Epithelial cell of prostate (primary cell): Measurements from ENCODE around the gene AICDA.
"Not testable (repeated sequence)": the region's sequence is repeated elsewhere in the genome, so short reads cannot be mapped to it uniquely, and the experiment has no call there.

ENCODE experiments used
- DNase-seq: peaks from one replicate; pipeline ENCODE4 v3.0.0-alpha.2; 2011; ENCODE audit warnings: low read depth, low spot score
- H3K27ac ChIP-seq: fragments of 450-650 bp; 2 replicates; pipeline ENCODE4 v1.5.1; 2017; ENCODE audit warnings: mild to moderate bottlenecking

Gene AICDA

GRCh38 chr12:8612629-8613028 lies at the start of gene AICDA:
Gene AICDA (minus strand): TSS chr12:8612859. CDS start chr12:8612767, 92 bp downstream.
- no peak within 1 kb of the TSS for H3K27ac ChIP-seq
- no peak for DNase-seq

DNA sequence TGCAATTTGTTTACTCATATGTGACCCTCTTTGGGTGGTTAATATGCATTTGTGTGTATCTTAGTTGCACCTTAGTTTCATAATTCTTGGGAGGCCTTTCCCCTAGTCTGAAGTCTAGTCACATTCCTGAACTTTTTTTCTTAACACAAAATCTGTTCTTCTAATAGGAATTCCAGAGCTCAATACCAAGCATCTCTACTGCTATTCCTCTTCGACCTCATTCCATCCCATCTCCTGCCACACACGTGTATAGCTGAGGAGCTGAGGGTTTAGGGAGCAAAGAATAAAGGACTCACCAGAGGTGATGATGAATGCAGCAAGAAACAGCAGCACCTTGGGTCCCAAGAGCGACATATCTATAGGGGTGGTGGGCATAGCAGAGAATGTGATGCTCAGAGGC lies 49.1 kb upstream of the AICDA start:
- no peak for DNase-seq

DNA sequence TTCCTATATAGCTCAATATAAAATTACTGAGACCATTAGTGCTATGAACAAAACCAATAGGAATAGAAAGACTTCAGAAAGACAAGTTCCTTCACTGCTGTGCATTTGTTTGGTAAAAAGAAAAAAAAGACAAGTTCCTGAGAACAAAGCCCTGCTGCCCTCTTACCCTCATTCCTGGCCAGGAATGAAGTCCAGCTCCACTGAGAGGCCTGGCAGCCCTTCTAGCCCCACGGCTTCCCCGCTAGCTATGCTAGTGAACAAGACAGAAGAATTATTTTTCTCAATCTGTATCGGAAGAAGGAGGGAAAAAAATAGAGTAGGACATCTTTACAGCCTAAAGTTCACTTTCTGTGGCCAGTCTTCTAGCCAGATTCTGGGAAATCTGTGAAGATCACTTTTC lies 48.4 kb upstream of the AICDA start:
- DNase-seq: no peak
- H3K27ac ChIP-seq: no peak overlapping the region

More for the DNA sequence above, 49.1 kb upstream of the AICDA start:
- H3K27ac ChIP-seq: peak overlapping the region; percentile 75

GRCh38 chr12:8658346-8658745 lies 45.7 kb upstream of the AICDA start:
- peak overlapping the region; percentile 80 for H3K27ac ChIP-seq
- no peak for DNase-seq

DNA sequence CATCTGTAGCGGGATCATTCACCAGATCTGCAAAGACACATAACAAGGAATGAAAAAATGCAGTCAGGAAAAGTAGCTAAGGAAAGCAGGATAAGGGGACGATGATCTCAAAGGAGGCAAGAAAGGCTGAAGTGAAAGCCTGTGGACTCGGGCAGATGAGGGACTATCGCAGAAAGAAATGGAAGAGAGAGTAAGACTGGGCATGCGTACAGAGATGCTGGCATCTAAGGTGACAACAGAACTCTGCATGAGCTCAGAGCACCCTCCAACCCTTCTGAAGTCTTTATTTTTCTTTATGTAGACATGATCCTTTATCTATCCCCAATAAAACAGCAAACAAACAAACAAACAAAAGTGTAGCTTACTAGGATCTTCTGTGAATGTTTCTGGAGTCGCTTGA lies 42.8 kb upstream of the AICDA start:
- no peak for DNase-seq

DNA sequence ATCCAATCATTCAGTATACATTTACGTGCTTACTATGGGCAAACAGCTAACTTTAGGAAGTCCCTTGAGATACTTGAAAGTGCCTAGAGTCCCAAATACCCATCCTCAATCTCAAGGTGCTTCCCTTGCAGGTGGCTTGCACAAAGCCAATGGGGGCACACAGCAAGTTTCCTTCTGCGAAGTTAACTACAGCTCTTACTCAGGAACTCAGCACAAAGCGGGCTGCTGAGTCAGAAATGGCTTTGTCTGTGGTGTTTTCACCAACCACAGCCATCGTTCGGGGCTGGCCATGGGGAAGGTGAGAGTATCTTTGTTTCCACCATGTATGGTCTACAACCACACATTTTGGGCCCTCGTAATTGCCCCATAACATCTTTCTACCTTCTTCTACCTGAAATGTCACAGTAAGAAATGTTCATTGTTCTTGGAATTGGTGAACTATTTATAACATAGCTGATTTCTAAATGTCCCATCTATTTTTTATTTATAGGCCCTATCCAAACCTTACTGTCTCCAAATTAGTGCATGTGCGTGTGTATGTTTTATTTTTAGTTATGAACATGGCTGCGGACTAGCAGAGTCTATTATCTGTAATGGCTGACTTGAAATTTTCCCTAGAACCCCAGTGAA lies 36.0 kb upstream of the AICDA start:
- no peak for DNase-seq
- no peak overlapping the region for H3K27ac ChIP-seq

More for the DNA sequence above, 42.8 kb upstream of the AICDA start:
- H3K27ac ChIP-seq: no peak overlapping the region

- H3K27ac ChIP-seq: no peak overlapping the region
- no peak for DNase-seq
These were observed 35.3 kb upstream of the AICDA start for GRCh38 chr12:8647968-8648367.

DNA sequence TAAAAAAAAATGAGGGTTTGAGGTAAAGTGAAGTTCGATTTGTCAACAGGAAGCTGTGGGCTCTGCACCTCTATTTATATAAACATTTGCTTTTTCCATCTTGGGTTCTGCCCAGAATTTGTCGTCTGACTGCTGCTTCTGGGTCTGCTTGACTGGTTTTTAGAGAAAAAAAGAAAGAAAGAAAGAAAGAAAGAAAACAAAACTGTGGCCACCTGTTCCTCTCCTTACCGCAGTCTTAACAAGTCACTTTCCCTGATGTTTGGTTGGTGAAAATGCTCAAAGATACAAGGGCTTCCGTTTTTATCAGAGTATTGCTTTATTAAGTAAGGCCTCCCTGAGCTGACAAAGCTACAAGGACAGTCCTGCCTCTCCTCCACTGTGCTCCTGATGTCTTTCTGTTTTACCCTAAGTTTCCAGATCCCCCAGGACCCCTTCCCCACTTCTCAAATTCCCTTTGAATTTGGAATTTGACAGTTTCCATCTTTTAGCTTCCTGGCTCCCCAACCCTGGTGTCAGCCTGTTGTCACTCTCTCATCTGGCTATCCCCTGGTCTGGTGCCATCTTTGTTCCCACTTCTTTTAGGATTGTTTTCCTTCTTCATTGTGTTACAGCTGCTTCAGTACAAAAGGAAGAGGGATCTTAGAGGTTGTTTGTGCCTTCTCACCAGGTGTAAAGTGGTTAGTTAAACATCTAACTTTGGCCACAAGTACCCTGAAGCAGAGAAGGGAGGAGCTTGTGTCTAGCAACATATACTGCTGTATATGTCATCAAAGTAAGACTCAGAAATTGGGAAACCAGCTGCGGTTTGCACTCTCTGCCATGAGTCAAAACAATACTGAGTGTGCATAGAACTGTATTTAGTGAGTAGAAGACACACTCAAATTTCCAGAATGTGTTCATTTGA lies 31.9 kb upstream of the AICDA start:
- no peak overlapping the region for H3K27ac ChIP-seq
- no peak for DNase-seq

DNA sequence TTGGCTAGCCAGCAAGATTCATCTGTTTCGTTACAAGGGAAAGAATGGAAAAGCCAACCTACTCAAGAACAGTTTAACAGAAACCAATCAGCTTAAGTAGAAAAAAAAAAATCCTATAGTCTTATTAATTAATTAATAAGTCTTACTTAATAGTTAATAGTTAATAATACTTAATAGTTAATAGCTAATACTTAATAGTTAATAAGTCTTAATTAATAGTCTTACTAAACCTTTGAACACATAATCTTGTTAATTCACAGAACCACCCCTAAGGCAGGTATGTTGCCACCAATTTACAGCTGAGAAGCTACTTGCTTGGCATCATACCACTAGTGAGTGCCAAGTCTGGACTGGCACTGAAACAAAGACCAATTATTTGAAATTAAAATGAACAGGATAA lies 30.1 kb upstream of the AICDA start:
- H3K27ac ChIP-seq: no peak overlapping the region
- no peak for DNase-seq

- no peak for DNase-seq
- H3K27ac ChIP-seq: no peak overlapping the region
These were observed 27.3 kb upstream of the AICDA start for GRCh38 chr12:8639936-8640335.

DNA sequence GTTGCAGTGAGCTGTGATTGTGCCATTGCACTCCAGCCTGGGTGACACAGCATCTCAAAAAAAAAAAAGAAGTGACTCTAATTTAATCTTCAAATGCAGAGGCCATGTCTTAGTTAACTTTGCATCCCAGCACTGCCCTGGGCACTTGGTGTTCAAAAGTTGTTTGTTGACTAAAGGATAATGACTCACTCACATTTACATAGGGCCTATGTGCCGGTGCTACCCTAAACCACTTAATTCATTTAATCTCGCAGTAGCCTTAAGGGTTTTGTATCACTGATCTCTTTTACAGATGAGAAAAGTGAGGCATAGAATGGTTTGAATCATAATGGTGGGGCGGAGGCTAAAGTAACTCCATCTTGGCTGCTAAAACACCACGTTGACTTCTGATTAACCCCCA lies 26.3 kb upstream of the AICDA start:
- no peak overlapping the region for H3K27ac ChIP-seq
- no peak for DNase-seq

- H3K27ac ChIP-seq: no peak overlapping the region
- DNase-seq: no peak
These were observed 25.0 kb upstream of the AICDA start for GRCh38 chr12:8637666-8638065.

GRCh38 chr12:8637244-8637643 lies 24.6 kb upstream of the AICDA start:
- DNase-seq: no peak
- no peak overlapping the region for H3K27ac ChIP-seq

- peak overlapping the region; percentile 72 for H3K27ac ChIP-seq
- no peak for DNase-seq
These were observed 23.9 kb upstream of the AICDA start for GRCh38 chr12:8636581-8636980.

- DNase-seq: not testable (repeated sequence)
These were observed 23.3 kb upstream of the AICDA start for GRCh38 chr12:8636007-8636346.

DNA sequence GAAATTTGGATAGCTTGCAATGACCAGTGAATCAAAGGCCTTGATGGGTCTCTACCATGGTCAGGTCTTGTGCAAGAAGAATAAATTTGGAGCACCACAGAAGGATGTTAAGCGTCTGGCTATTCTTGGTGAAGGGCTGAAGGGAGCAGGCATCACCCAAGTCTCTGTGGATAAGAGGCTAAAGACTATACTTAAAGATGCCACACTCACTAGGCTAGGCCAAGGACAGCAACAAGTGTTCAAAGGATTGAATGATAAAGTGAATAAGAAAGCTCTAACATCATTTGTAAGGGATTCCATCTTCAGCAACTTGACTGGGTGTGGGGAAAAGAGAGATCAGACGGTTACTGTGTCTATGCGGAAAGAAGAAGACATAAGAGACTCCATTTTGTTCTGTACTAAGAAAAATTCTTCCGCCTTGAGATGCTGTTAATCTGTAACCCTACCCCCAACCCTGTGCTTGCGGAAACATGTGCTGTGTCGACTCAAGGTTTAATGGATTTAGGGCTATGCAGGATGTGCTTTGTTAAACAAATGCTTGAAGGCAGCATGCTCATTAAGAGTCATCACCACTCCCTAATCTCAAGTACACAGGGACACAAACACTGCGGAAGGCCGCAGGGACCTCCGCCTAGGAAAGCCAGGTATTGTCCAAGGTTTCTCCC lies 22.8 kb upstream of the AICDA start:
- not testable (repeated sequence) for DNase-seq
- H3K27ac ChIP-seq: peak overlapping the region; percentile 72

More at GRCh38 chr12:8636007-8636346, 23.3 kb upstream of the AICDA start:
- H3K27ac ChIP-seq: peak overlapping the region; percentile 72

GRCh38 chr12:8630131-8630530 lies 17.5 kb upstream of the AICDA start:
- no peak for DNase-seq
- no peak overlapping the region for H3K27ac ChIP-seq

DNA sequence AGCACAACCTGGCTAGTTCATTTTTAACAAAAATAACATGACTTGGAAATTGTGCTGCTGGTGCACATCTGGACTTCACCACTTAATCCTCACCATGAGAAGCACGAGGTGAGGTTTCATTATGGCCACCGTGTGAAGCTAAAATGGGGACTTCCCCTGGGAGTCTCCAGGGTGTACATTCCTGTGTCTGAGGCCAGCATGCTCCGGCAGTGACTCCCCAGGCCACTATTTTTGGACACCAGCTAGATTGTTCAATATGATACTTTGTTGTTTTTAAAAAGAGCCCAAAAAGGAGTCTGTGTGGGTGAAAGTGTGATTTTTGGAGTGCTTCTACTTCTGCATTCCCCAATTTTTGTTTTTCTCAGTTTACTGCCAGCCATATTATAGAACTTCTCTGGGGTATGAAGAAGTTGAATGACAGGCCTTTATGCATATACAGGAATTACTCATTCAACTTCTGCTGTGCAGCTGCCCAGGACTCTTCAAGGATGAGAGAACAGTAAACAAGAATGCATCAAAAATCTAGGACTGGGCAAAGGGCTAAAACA lies 16.9 kb upstream of the AICDA start:
- DNase-seq: no peak
- H3K27ac ChIP-seq: no peak overlapping the region

GRCh38 chr12:8628731-8629130 lies 16.1 kb upstream of the AICDA start:
- H3K27ac ChIP-seq: no peak overlapping the region
- no peak for DNase-seq

DNA sequence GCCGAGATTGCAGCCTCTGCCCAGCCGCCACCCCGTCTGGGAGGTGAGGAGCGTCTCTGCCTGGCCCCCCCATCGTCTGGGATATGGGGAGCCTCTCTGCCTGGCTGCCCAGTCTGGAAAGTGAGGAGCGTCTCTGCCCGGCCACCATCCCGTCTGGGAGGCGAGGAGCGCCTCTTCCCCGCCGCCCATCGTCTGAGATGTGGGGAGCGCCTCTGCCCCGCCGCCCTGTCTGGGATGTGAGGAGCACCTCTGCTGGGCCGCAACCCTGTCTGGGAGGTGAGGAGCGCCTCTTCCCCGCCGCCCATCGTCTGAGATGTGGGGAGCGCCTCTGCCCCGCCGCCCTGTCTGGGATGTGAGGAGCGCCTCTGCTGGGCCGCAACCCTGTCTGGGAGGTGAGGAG lies 12.1 kb upstream of the AICDA start:
- DNase-seq, H3K27ac ChIP-seq: not testable (repeated sequence)

GRCh38 chr12:8622646-8623045 lies 10.0 kb upstream of the AICDA start:
- DNase-seq: no peak

More at GRCh38 chr12:8622646-8623045, 10.0 kb upstream of the AICDA start:
- no peak overlapping the region for H3K27ac ChIP-seq
